H1 (cell line): Measurements from ENCODE around the gene C9orf50. TPM values are rescaled to one million over a fixed set of nuclear protein-coding genes. Genes with fewer than 3 reads are reported as not detected.

Experiments
- ASH2L ChIP-seq: fragments of 200-600, 300-600 bp; sonication (generic); IDR thresholded peaks from one replicate; pipeline ENCODE4 v1.7.1; 2017; ENCODE audit warnings: low read length
- BCL11A ChIP-seq, 2 experiments: IDR thresholded peaks; one replicate each; pipeline ENCODE4 v1.6.1; 2011; ENCODE audit warnings: low read depth in 2 of 2, low read length in 2 of 2, mild to moderate bottlenecking in 2 of 2
- BRCA1 ChIP-seq: IDR thresholded peaks from 2 replicates; pipeline ENCODE4 v1.6.1; 2012; ENCODE audit warnings: low read depth, low read length, improper control_type of control experiment
- CTBP2 ChIP-seq: IDR thresholded peaks from 2 replicates; pipeline ENCODE4 v1.7.0; 2011; ENCODE audit warnings: borderline replicate concordance, mild to moderate bottlenecking, moderate library complexity, mixed read lengths, low read length; ENCODE audit not compliant: insufficient read depth, insufficient read length
- GABPA ChIP-seq: IDR thresholded peaks from 2 replicates; pipeline ENCODE4 v1.6.1; 2011; ENCODE audit warnings: mild to moderate bottlenecking, low read length, moderate library complexity, borderline replicate concordance; ENCODE audit not compliant: insufficient read depth
- GTF2F1 ChIP-seq: IDR thresholded peaks from 2 replicates; pipeline ENCODE4 v1.6.1; 2012; ENCODE audit warnings: low read depth, low read length, improper control_type of control experiment, borderline replicate concordance
- JUND ChIP-seq: IDR thresholded peaks from 2 replicates; pipeline ENCODE4 v1.6.1; 2011; ENCODE audit warnings: mild to moderate bottlenecking, improper control_type of control experiment, low read length
- PHF8 ChIP-seq: fragments of 200-600 bp; sonication (generic); conservative IDR thresholded peaks from 2 replicates; pipeline ENCODE4 v1.7.1; 2012; ENCODE audit warnings: low read depth, mild to moderate bottlenecking, inconsistent platforms, low read length, moderate library complexity
- RAD21 ChIP-seq, 2 experiments: IDR thresholded peaks in 1 of 2; conservative IDR thresholded peaks in 1 of 2; 2 replicates each; pipeline ENCODE4 v1.6.1; 2011; ENCODE audit warnings: low read depth in 2 of 2, low read length in 2 of 2, improper control_type of control experiment in 1 of 2, inconsistent platforms in 1 of 2, mild to moderate bottlenecking in 1 of 2, moderate library complexity in 1 of 2
- SIN3A ChIP-seq, 2 experiments: IDR thresholded peaks in 1 of 2; conservative IDR thresholded peaks in 1 of 2; 2 replicates each; pipeline ENCODE4 v1.6.1; 2011 to 2012; ENCODE audit warnings: low read length in 2 of 2, improper control_type of control experiment in 1 of 2, low read depth in 1 of 2, mild to moderate bottlenecking in 1 of 2
- SIRT6 ChIP-seq: IDR thresholded peaks from one replicate; pipeline ENCODE4 v1.7.1; 2012; ENCODE audit warnings: low read length, inconsistent platforms
- SIX5 ChIP-seq: IDR thresholded peaks from 2 replicates; pipeline ENCODE4 v1.6.1; 2011; ENCODE audit warnings: mild to moderate bottlenecking, low read depth, low read length
- TAF7 ChIP-seq: optimal IDR thresholded peaks from 2 replicates; pipeline ENCODE3; 2011; ENCODE audit warnings: low read depth, mild to moderate bottlenecking, inconsistent platforms, low read length, moderate library complexity, borderline replicate concordance
- TCF12 ChIP-seq: IDR thresholded peaks from 2 replicates; pipeline ENCODE4 v1.6.1; 2011; ENCODE audit warnings: low read depth, mild to moderate bottlenecking, low read length
- YY1 ChIP-seq: IDR thresholded peaks from 2 replicates; pipeline ENCODE4 v1.6.1; 2011; ENCODE audit warnings: low read depth, mild to moderate bottlenecking, low read length
- ZNF274 ChIP-seq: IDR thresholded peaks from 2 replicates; pipeline ENCODE4 v1.7.0; 2012; ENCODE audit warnings: low read length, borderline replicate concordance; ENCODE audit errors: extremely low read depth
- polyA plus RNA-seq, 7 experiments: library from polyadenylated mRNA; depleted of rRNA in 3 of 7; stranded (reverse) in 5 of 7; unstranded in 2 of 7; fragments of >200 nt in 5 of 7; fragments of 200-250 nt in 2 of 7; gene quantifications; 1 replicate in 5 of 7; 2 replicates in 1 of 7; 4 replicates in 1 of 7; pipeline versions ENCODE4 v1.2.1 to v1.2.3, GENCODE V29; 2011 to 2013; ENCODE audit warnings: missing spikeins in 2 of 7, mixed read lengths in 2 of 7
- total RNA-seq: library from RNA; stranded (reverse); fragmentation: NEBNext Ultra II Directional; extraction: Animal tissue kit (Norgen Biotek cat#: 25700); gene quantifications from 2 replicates; pipeline ENCODE4 v1.2.1, GENCODE V29; 2021
- TF ChIP-seq, protein P1 (sequence below), 3 experiments: IDR thresholded peaks; 1 replicate in 2 of 3; 2 replicates in 1 of 3; pipeline versions ENCODE4 v1.5.1 to v1.6.1; 2011; ENCODE audit warnings: low read length in 3 of 3, mild to moderate bottlenecking in 3 of 3, inconsistent platforms in 2 of 3, low read depth in 1 of 3, moderate library complexity in 1 of 3; ENCODE audit not compliant: insufficient read depth in 1 of 3; ENCODE audit errors: control extremely low read depth in 1 of 3
- TF ChIP-seq, protein P2 (sequence below): IDR thresholded peaks from 2 replicates; pipeline ENCODE4 v1.6.1; 2011; ENCODE audit warnings: low read length, improper control_type of control experiment
- TF ChIP-seq, protein P3 (sequence below): IDR thresholded peaks from 2 replicates; pipeline ENCODE4 v1.6.1; 2012; ENCODE audit warnings: inconsistent platforms

C9orf50 gene
- total and polyA plus RNA-seq, 2 of the 8 experiments (the other 6 are each of a cell fraction or from before 2014, with no cell fraction given), result not detected

DNA sequence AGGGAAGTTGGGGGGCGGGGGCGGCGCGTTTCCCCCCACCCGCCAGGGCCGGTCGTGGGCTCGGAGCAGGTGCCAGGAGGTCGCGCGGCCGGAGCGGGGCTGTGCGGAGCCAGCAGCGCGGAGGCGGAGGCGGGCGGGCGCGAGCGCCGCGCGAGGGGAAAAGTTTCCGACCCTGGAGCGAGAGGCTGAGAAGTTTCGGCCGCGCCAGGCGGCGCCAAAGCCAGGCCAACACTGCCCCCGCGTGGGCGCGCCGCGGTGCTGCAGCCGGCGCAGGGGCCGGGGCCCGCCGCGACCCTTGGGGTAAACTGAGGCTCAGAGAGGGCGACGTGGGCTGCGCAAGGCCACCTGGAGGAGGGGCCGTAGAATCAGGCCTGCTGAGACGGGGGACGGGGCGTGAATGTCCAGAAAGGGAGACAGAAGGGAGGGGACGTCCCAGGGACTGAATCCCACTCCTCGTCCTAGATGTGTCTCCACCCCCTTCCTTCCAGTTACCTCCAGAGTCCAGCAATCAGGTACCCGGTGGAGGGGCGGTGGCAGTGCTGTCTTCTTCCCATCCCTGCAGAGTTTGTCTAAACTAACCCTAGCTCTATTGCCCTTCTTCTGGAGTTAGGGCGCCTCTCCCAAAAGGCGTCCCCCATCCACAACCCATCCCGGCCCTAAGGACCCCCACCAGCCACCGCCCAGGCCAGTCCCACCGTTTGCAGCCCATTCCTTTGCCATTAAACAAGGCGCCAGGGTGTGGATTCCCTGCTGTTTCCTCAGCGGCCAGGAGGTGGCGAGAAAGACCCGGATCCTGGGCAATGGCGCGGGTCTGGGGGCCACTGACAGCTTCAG is 10.2 kb downstream of the C9orf50 start (continued):
- TF ChIP-seq GABPA (peak; percentile 61; the same call in 1 of the 2 replicates), ASH2L (peak; percentile 7), TCF12 (0 out of 2 replicates have a peak, but pooled peaks have one; percentile 26), ZNF274 (no peak), SIN3A (conservative IDR thresholded peaks at IDR 0.05 in 1 of 2, IDR thresholded peaks at IDR 0.05 in 1 of 2; ENCODE audit: low read depth in 1 of 2, low read length in 2 of 2) (peak in 1 of 2 experiments; percentile 60; a peak in 2 of 4 replicates), SIX5 (no peak), PHF8 (0 out of 2 replicates have a peak, but pooled peaks have one; percentile 22), SIRT6 (no peak), TAF7 (peak; percentile 49), YY1 (peak; percentile 89), BCL11A (IDR thresholded peaks at IDR 0.05; ENCODE audit: low read depth in 2 of 2, low read length in 2 of 2) (no peak), CTBP2 (no peak), JUND (0 out of 2 replicates have a peak, but pooled peaks have one; percentile 20), GTF2F1 (no peak), RAD21 (IDR thresholded peaks at IDR 0.05 in 1 of 2, conservative IDR thresholded peaks at IDR 0.05 in 1 of 2; ENCODE audit: low read depth in 2 of 2, low read length in 2 of 2) (peak; percentile 90 to 95), BRCA1 (no peak)
- TF ChIP-seq, protein P1, sequence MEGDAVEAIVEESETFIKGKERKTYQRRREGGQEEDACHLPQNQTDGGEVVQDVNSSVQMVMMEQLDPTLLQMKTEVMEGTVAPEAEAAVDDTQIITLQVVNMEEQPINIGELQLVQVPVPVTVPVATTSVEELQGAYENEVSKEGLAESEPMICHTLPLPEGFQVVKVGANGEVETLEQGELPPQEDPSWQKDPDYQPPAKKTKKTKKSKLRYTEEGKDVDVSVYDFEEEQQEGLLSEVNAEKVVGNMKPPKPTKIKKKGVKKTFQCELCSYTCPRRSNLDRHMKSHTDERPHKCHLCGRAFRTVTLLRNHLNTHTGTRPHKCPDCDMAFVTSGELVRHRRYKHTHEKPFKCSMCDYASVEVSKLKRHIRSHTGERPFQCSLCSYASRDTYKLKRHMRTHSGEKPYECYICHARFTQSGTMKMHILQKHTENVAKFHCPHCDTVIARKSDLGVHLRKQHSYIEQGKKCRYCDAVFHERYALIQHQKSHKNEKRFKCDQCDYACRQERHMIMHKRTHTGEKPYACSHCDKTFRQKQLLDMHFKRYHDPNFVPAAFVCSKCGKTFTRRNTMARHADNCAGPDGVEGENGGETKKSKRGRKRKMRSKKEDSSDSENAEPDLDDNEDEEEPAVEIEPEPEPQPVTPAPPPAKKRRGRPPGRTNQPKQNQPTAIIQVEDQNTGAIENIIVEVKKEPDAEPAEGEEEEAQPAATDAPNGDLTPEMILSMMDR (IDR thresholded peaks at IDR 0.05; ENCODE audit: control extremely low read depth in 1 of 3, insufficient read depth in 1 of 3, low read depth in 1 of 3, low read length in 3 of 3), result peak in 2 of 3 experiments; percentile 89 to 96; a peak in 3 of 4 replicates
- TF ChIP-seq, protein P2, sequence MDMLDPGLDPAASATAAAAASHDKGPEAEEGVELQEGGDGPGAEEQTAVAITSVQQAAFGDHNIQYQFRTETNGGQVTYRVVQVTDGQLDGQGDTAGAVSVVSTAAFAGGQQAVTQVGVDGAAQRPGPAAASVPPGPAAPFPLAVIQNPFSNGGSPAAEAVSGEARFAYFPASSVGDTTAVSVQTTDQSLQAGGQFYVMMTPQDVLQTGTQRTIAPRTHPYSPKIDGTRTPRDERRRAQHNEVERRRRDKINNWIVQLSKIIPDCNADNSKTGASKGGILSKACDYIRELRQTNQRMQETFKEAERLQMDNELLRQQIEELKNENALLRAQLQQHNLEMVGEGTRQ, result no peak
- TF ChIP-seq, protein P3, sequence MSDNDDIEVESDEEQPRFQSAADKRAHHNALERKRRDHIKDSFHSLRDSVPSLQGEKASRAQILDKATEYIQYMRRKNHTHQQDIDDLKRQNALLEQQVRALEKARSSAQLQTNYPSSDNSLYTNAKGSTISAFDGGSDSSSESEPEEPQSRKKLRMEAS, result peak; percentile 50
